ENCODE results near the gene PPIE. TPM values are rescaled to one million over a fixed set of nuclear protein-coding genes. Genes with fewer than 3 reads are reported as not detected.

Gene PPIE
- total RNA-seq, 1 donor: 31.1 TPM

DNA sequence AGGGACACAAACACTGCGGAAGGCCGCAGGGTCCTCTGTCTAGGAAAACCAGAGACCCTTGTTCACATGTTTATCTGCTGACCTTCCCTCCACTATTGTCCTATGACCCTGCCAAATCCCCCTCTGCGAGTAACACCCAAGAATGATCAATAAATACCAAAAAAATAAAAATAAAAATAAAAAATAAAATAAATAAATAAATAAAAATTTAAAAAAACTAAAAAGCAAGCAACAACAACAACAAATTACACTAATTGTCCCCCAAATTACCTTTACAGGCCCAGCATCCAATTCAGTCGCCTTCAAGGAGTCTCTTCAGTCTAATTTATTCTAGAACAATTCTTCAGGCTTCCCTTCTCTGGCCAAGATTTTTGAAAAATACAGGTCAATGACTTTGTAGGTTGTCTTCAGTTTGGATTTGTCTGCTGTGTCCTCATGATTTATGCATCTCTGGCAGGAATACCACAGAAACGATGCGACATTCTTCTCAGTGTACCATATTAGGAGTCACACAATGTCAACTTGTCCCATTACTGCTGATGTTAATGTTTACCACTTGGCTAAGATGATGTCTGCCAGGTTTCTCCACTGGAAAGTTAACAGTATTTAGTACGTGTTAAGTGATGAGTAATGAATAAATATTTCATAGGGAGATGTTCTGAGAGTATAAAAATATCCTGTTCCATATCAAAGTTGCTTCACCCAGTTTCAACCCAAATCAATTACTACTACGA lies 70.3 kb downstream of the PPIE start:
- DNase-seq (ENCODE audit: low read depth): no peak
- TF ChIP-seq, protein P1, sequence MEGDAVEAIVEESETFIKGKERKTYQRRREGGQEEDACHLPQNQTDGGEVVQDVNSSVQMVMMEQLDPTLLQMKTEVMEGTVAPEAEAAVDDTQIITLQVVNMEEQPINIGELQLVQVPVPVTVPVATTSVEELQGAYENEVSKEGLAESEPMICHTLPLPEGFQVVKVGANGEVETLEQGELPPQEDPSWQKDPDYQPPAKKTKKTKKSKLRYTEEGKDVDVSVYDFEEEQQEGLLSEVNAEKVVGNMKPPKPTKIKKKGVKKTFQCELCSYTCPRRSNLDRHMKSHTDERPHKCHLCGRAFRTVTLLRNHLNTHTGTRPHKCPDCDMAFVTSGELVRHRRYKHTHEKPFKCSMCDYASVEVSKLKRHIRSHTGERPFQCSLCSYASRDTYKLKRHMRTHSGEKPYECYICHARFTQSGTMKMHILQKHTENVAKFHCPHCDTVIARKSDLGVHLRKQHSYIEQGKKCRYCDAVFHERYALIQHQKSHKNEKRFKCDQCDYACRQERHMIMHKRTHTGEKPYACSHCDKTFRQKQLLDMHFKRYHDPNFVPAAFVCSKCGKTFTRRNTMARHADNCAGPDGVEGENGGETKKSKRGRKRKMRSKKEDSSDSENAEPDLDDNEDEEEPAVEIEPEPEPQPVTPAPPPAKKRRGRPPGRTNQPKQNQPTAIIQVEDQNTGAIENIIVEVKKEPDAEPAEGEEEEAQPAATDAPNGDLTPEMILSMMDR (IDR thresholded peaks at IDR 0.05; ENCODE audit: insufficient read depth, low read depth, low read length): no peak
- H3K4me3 ChIP-seq (ENCODE audit: low read depth, low read length): no peak overlapping the region

DNA sequence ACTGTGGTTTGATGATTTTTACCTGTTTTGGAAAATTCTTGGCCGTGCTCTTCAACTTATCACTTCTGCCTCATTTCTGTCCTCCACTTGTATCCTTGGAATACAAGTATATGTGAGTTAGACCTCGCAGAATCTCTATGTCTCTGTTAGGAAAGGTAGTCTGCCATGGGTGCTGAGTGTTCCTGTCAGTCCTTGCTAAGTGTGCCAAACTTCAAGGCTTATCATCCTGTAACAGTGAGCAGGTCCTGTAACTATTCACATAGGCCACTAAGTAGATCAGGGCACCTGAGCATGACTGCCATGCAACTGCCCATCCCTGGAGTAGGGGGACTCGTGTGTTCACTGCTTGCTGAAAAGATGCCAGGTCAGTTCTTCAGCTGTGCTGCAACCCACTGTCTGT lies 74.2 kb downstream of the PPIE start:
- H3K4me3 ChIP-seq (ENCODE audit: low read depth, low read length): no peak overlapping the region
- TF ChIP-seq, protein P1 (IDR thresholded peaks at IDR 0.05; ENCODE audit: insufficient read depth, low read depth, low read length): no peak
- DNase-seq (ENCODE audit: low read depth): no peak

Small RNAs within 50 kb of the gene (small RNA-seq; reads per million reads assigned to genes)
- not detected for gene AL033527.1
- not detected for gene RNU7-121P

Other genes starting within 250 kb of the PPIE start
- gene BMP8A, start 247.2 kb upstream of the PPIE start, total RNA-seq: 0.97 and 1.7 TPM in 2 replicates
- gene PABPC4, start 162.1 kb upstream of the PPIE start, total RNA-seq: 115 and 144 TPM in 2 replicates
- under 0.01 and 0.32 TPM in 2 replicates for gene HEYL, start 99.2 kb upstream of the PPIE start, total RNA-seq
- not detected in 2 replicates for gene NT5C1A, start 66.8 kb upstream of the PPIE start, total RNA-seq
- gene HPCAL4, start 47.4 kb upstream of the PPIE start, total RNA-seq: not detected in 2 replicates
- 1.7 and 5.2 TPM in 2 replicates for gene OXCT2, start 32.5 kb downstream of the PPIE start, total RNA-seq
- gene BMP8B, start 50.0 kb downstream of the PPIE start, total RNA-seq: under 0.01 TPM in 1 of 2 replicates, not detected in the other
- gene TRIT1, start 144.6 kb downstream of the PPIE start, total RNA-seq: 19.6 and 23.3 TPM in 2 replicates
- gene MYCL, start 163.0 kb downstream of the PPIE start, total RNA-seq: under 0.01 TPM in 1 of 2 replicates, not detected in the other
- 2.6 and 6.0 TPM in 2 replicates for gene MFSD2A, start 216.3 kb downstream of the PPIE start, total RNA-seq